GM10266 (cell line): Measurements from ENCODE around the gene FAM216B.
A peak's percentile ranks its signal among the peaks of the same experiment; 100 is the strongest.

ENCODE experiments used
- DNase-seq: peaks from one replicate; pipeline ENCODE4 v3.0.0; 2012; ENCODE audit errors: extremely low spot score
- TF ChIP-seq, protein P1 (sequence below): IDR thresholded peaks from 2 replicates; pipeline ENCODE4 v1.5.1; 2012; ENCODE audit warnings: mild to moderate bottlenecking, low read depth; ENCODE audit not compliant: control insufficient read depth, insufficient read depth; ENCODE audit errors: missing control alignments

Gene FAM216B

DNA sequence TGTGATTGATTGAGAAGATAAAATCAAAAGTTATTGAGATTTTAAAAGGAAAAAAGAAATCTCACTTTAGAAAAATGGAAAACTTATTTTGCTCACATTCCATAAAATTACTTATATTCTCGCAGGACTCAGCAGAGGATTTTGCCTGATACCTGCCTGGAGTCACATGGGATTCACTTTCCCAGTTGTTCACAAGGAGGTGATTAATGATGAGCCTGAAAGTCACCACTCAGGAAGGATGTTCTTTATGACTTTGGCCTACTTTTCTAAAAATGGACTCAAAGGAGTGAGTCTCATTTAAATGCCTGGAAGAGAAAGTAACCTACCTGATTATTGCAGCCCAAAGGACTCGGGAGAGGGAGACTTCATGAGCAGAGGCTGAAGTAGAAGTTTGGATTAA, 34.5 kb upstream of the FAM216B start:
- TF ChIP-seq, protein P1, sequence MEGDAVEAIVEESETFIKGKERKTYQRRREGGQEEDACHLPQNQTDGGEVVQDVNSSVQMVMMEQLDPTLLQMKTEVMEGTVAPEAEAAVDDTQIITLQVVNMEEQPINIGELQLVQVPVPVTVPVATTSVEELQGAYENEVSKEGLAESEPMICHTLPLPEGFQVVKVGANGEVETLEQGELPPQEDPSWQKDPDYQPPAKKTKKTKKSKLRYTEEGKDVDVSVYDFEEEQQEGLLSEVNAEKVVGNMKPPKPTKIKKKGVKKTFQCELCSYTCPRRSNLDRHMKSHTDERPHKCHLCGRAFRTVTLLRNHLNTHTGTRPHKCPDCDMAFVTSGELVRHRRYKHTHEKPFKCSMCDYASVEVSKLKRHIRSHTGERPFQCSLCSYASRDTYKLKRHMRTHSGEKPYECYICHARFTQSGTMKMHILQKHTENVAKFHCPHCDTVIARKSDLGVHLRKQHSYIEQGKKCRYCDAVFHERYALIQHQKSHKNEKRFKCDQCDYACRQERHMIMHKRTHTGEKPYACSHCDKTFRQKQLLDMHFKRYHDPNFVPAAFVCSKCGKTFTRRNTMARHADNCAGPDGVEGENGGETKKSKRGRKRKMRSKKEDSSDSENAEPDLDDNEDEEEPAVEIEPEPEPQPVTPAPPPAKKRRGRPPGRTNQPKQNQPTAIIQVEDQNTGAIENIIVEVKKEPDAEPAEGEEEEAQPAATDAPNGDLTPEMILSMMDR = no peak
- no peak for DNase-seq

DNA sequence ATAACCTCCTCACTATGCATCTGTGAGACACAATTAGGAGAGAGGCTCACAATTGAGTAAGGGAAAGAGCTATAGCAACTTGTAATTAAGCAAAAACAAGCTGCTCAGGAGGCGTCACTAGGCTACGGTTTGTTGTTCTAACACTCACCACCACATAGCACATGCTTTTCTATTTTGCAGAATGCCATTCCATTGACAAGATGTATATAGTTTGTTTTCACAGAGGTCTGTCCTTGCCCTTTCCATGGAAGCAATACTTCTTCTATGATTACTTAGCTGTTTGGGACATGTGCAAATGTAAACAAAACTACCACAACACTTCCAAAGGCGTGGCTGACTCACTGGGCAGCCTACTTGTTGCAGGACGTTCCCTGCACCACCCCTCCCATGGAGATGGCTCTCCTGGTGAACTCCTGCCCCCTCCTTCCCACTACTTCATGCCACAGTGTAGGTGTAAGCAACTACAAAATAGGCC, 33.9 kb upstream of the FAM216B start:
- DNase-seq = no peak
- TF ChIP-seq, protein P1 = no peak

- TF ChIP-seq, protein P1 = no peak
- no peak for DNase-seq
These were observed 30.6 kb upstream of the FAM216B start for GRCh38 chr13:42750794-42751193.

GRCh38 chr13:42751693-42752092, 29.7 kb upstream of the FAM216B start:
- TF ChIP-seq, protein P1 = no peak
- peak; percentile 18 for DNase-seq

DNA sequence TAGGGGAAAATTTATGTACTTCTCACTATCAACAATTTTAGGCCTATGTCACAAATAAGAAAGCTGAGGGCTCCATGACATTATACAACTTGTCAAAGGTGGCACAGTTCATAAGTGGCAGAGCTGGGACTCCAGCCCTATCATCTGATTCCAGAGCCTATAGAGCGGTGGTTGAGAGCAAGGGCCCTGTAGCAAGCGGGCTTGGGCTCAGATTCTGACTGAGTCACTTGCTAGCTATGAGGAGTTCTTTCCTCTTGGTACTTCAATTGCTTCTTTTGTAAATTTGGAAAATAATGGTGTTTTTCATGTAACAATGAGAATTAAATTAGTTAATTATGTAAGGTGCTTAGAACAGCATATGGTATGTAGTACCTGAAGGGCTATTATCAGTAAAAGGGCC, 28.7 kb upstream of the FAM216B start:
- TF ChIP-seq, protein P1 = no peak
- DNase-seq = no peak

DNA sequence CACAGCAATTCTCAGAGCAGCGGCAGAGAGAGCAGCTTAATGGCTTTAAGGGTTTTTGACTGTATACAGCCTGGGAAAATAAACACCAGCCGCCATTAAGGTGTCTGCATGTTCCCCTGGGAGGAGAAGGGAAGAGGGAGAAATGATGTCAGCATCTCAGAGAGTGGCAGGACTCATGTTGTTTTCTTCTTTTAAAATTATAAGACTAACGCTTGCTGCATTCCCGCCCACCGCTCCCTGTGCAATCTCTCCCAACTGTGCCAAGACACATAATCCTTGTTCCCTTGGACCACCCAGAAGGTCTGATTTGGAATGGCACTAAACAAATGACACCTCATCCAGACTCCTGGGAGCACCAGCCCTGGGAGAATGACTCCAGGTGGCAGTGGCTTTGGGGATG, 27.7 kb upstream of the FAM216B start:
- DNase-seq = no peak
- TF ChIP-seq, protein P1 = no peak

GRCh38 chr13:42754801-42755510, 26.4 kb upstream of the FAM216B start:
- TF ChIP-seq, protein P1 = no peak
- DNase-seq = no peak
